IMR-90 (cell line): ENCODE measurements around the gene CRYBA1. TPM values are rescaled to one million over a fixed set of nuclear protein-coding genes. Genes with fewer than 3 reads are reported as not detected.

Experiments
- ATAC-seq: fragments of 200-7000 bp; cut with Tn5 transposase; 2 replicates; pipeline ENCODE4 v1.9.1; 2020; ENCODE audit warnings: low read depth, mild to moderate bottlenecking, moderate library complexity
- BruUV-seq: library from RNA; stranded (reverse); fragments of 400-500 nt; replicated peaks from 2 replicates; lab custom pipeline; 2021; lab: Mats Ljungman, UMichigan
- CTCF ChIA-PET: fragments of 300-600 bp; formaldehyde crosslinking; extraction: SDS; loops from one replicate; lab custom pipeline; 2021; ENCODE audit warnings: antibody characterized with exemption; lab: Yijun Ruan, JAX
- POLR2A ChIA-PET: fragments of 300-600 bp; sonication (Branson Sonifier 250); formaldehyde crosslinking; loops from one replicate; lab custom pipeline; 2022; ENCODE audit warnings: antibody characterized with exemption; ENCODE audit not compliant: unreplicated experiment; lab: Charles Lee
- DNase-seq: peaks from one replicate; pipeline ENCODE4 v3.0.0; 2013
- H2AFZ ChIP-seq: replicated peaks from 2 replicates; pipeline ENCODE3; 2013; ENCODE audit warnings: low read length, mild to moderate bottlenecking; ENCODE audit not compliant: poor library complexity
- H2AK5ac ChIP-seq: 2 replicates; pipeline ENCODE4 v1.6.1; 2013; ENCODE audit warnings: low read depth, low read length, inconsistent platforms
- H2AK9ac ChIP-seq: replicated peaks from 2 replicates; pipeline ENCODE3; 2013; ENCODE audit warnings: mild to moderate bottlenecking, low read depth, low read length, moderate library complexity; ENCODE audit not compliant: poor library complexity
- H2BK120ac ChIP-seq: 2 replicates; pipeline ENCODE4 v1.6.1; 2013; ENCODE audit warnings: low read depth, low read length, inconsistent platforms
- H2BK15ac ChIP-seq: 3 replicates; pipeline ENCODE4 v1.6.1; 2013; ENCODE audit warnings: low read depth, low read length, inconsistent platforms
- H2BK20ac ChIP-seq: 2 replicates; pipeline ENCODE4 v1.6.1; 2013; ENCODE audit warnings: low read depth, mild to moderate bottlenecking, inconsistent platforms, low read length, moderate library complexity
- H2BK5ac ChIP-seq: 2 replicates; pipeline ENCODE4 v1.6.1; 2013; ENCODE audit warnings: mild to moderate bottlenecking, low read depth, low read length, inconsistent platforms; ENCODE audit not compliant: poor library complexity, severe bottlenecking
- H3K14ac ChIP-seq: replicated peaks from 2 replicates; pipeline ENCODE4 v1.6.1; 2013; ENCODE audit warnings: low read depth, low read length, inconsistent platforms
- H3K18ac ChIP-seq: 2 replicates; pipeline ENCODE4 v1.6.1; 2013; ENCODE audit warnings: low read depth, low read length, control low read depth
- H3K23ac ChIP-seq: 2 replicates; pipeline ENCODE4 v1.6.1; 2013; ENCODE audit warnings: low read depth, low read length, inconsistent platforms
- H3K27ac ChIP-seq: 2 replicates; pipeline ENCODE4 v1.5.1; 2013; ENCODE audit warnings: mild to moderate bottlenecking, control low read depth, low read length; ENCODE audit not compliant: insufficient read depth
- H3K27me3 ChIP-seq: 2 replicates; pipeline ENCODE4 v1.6.1; 2013; ENCODE audit warnings: low read length; ENCODE audit not compliant: control insufficient read depth, insufficient read depth
- H3K36me3 ChIP-seq: 2 replicates; pipeline ENCODE4 v1.6.1; 2013; ENCODE audit warnings: low read length, mixed read lengths; ENCODE audit not compliant: control insufficient read depth, insufficient read depth
- H3K4ac ChIP-seq: 2 replicates; pipeline ENCODE4 v1.6.1; 2013; ENCODE audit warnings: low read depth, low read length, inconsistent platforms
- H3K4me1 ChIP-seq: 2 replicates; pipeline ENCODE4 v1.6.1; 2013; ENCODE audit warnings: low read length, mixed read lengths; ENCODE audit not compliant: control insufficient read depth, insufficient read depth
- H3K4me2 ChIP-seq: 2 replicates; pipeline ENCODE4 v1.6.1; 2013; ENCODE audit warnings: low read depth, mild to moderate bottlenecking, control low read depth, low read length, moderate library complexity
- H3K4me3 ChIP-seq: 2 replicates; pipeline ENCODE4 v1.5.1; 2013; ENCODE audit warnings: low read depth, mild to moderate bottlenecking, control low read depth, low read length, moderate library complexity; ENCODE audit not compliant: insufficient read depth
- H3K56ac ChIP-seq: 2 replicates; pipeline ENCODE4 v1.6.1; 2013; ENCODE audit warnings: low read length, inconsistent platforms; ENCODE audit not compliant: insufficient read depth; ENCODE audit errors: extremely low read depth
- H3K79me1 ChIP-seq, 2 experiments: 2 replicates each; pipeline ENCODE4 v1.6.1; 2013; ENCODE audit warnings: low read length in 2 of 2, inconsistent platforms in 1 of 2, low read depth in 1 of 2
- H3K9ac ChIP-seq: 2 replicates; pipeline ENCODE4 v1.6.1; 2013; ENCODE audit warnings: low read depth, low read length, control low read depth
- H3K9me1 ChIP-seq: 2 replicates; pipeline ENCODE4 v1.6.1; 2013; ENCODE audit warnings: low read length, inconsistent platforms; ENCODE audit not compliant: insufficient read depth
- H3K9me3 ChIP-seq: 2 replicates; pipeline ENCODE4 v1.6.1; 2013; ENCODE audit warnings: low read length; ENCODE audit not compliant: control insufficient read depth, insufficient read depth
- H4K20me1 ChIP-seq: 2 replicates; pipeline ENCODE4 v1.6.1; 2013; ENCODE audit warnings: low read length, inconsistent platforms; ENCODE audit not compliant: insufficient read depth
- H4K5ac ChIP-seq: 2 replicates; pipeline ENCODE4 v1.6.1; 2013; ENCODE audit warnings: mild to moderate bottlenecking, low read depth, low read length, control low read depth
- H4K8ac ChIP-seq, 2 experiments: 2 replicates each; pipeline ENCODE4 v1.6.1; 2013; ENCODE audit warnings: low read depth in 2 of 2, low read length in 2 of 2, control low read depth in 1 of 2, inconsistent platforms in 1 of 2
- H4K91ac ChIP-seq: 2 replicates; pipeline ENCODE4 v1.6.1; 2013; ENCODE audit warnings: low read depth, low read length, inconsistent platforms; ENCODE audit not compliant: insufficient read depth
- BHLHE40 ChIP-seq: fragments of 150-350 bp; IDR thresholded peaks from 2 replicates; pipeline ENCODE4 v1.6.1; 2016; ENCODE audit warnings: mild to moderate bottlenecking, low read depth, low read length
- CEBPB ChIP-seq: IDR thresholded peaks from 2 replicates; pipeline ENCODE4 v1.6.1; 2012; ENCODE audit warnings: low read depth, low read length, improper control_type of control experiment
- CTCF ChIP-seq: conservative IDR thresholded peaks from 2 replicates; pipeline ENCODE4 v1.5.1; 2012; ENCODE audit warnings: mild to moderate bottlenecking, low read depth, low read length, improper control_type of control experiment
- FOS ChIP-seq: fragments of 150-350 bp; IDR thresholded peaks from 2 replicates; pipeline ENCODE4 v1.6.1; 2016; ENCODE audit warnings: low read depth, low read length
- MAZ ChIP-seq: IDR thresholded peaks from 2 replicates; pipeline ENCODE4 v1.6.1; 2012; ENCODE audit warnings: low read depth, mild to moderate bottlenecking, low read length, improper control_type of control experiment, moderate library complexity, borderline replicate concordance
- MXI1 ChIP-seq: IDR thresholded peaks from 2 replicates; pipeline ENCODE4 v1.6.1; 2012; ENCODE audit warnings: low read depth, mild to moderate bottlenecking, low read length, moderate library complexity, borderline replicate concordance
- NFE2L2 ChIP-seq: fragments of 150-350 bp; IDR thresholded peaks from 2 replicates; pipeline ENCODE4 v1.6.1; 2016; ENCODE audit warnings: low read depth, mild to moderate bottlenecking, low read length
- POLR2A ChIP-seq: IDR thresholded peaks from 2 replicates; pipeline ENCODE4 v1.6.1; 2012; ENCODE audit warnings: mild to moderate bottlenecking, low read depth, low read length
- RCOR1 ChIP-seq: IDR thresholded peaks from 2 replicates; pipeline ENCODE4 v1.6.1; 2012; ENCODE audit warnings: mild to moderate bottlenecking, low read length, improper control_type of control experiment; ENCODE audit not compliant: insufficient replicate concordance
- RFX5 ChIP-seq: IDR thresholded peaks from 2 replicates; pipeline ENCODE4 v1.8.0; 2012; ENCODE audit warnings: low read depth, mild to moderate bottlenecking, low read length, moderate library complexity
- SMC3 ChIP-seq: fragments of 150-350 bp; IDR thresholded peaks from 2 replicates; pipeline ENCODE4 v1.6.1; 2016; ENCODE audit warnings: low read depth, mild to moderate bottlenecking, antibody characterized with exemption, low read length, moderate library complexity
- USF2 ChIP-seq: fragments of 150-350 bp; IDR thresholded peaks from 2 replicates; pipeline ENCODE4 v1.6.1; 2017; ENCODE audit warnings: mild to moderate bottlenecking, antibody characterized with exemption, low read length, low read depth
- WGBS, 2 experiments: methylation state at CpG; one replicate each; pipeline versions ENCODE4 v1.1.5 to v1.1.7; 2013; ENCODE audit warnings: missing lambda C conversion rate in 2 of 2; ENCODE audit not compliant: insufficient read length in 1 of 2; ENCODE audit errors: extremely low coverage in 2 of 2; 5-methylcytosine and 5-hydroxymethylcytosine counted together
- dilution Hi-C: fragments of 300-500 bp; cut with HindIII; formaldehyde crosslinking; loops from one replicate; pipeline ENCODE4 v1.14.3; 2018; ENCODE audit warnings: low sequenced_read_pairs; ENCODE audit not compliant: unreplicated experiment
- in situ Hi-C: fragments of 300-500 bp; cut with MboI; formaldehyde crosslinking; loops from 3 replicates; pipeline ENCODE4 v1.14.3; 2019; ENCODE audit warnings: low sequenced_read_pairs, inconsistent platforms, mixed read lengths
- intact Hi-C: fragments of 100-400 bp; cut with micrococcal nuclease; formaldehyde crosslinking; loops from 2 replicates; pipeline ENCODE4 v1.10.0; 2022
- polyA plus RNA-seq, 3 experiments: library from polyadenylated mRNA; depleted of rRNA; stranded (reverse); fragments of >200 nt; gene quantifications; 2 replicates each; pipeline ENCODE4 v1.2.3, GENCODE V29; 2012; ENCODE audit warnings: low replicate concordance in 1 of 3
- total RNA-seq: library from RNA; depleted of rRNA; stranded (reverse); fragments of >200 nt; gene quantifications from 2 replicates; pipeline ENCODE4 v1.2.3, GENCODE V29; 2012

CRYBA1 gene
- total and polyA plus RNA-seq, 2 of the 4 experiments (the other 2 are of a cell fraction): not detected

- peak; percentile 9; the same call in 1 of the 2 replicates for TF ChIP-seq USF2
- TF ChIP-seq CEBPB: no peak
- no peak for TF ChIP-seq RCOR1
Observed at GRCh38 chr17:29293890-29294579, 47.4 kb downstream of the CRYBA1 start, which contains the start of gene NUFIP2 (continued).

- H3K56ac ChIP-seq: peak overlapping the region; percentile 99
- no peak overlapping the region for H2AK9ac ChIP-seq
- H2BK20ac ChIP-seq: no peak overlapping the region
- no peaks in the 10 kb centered on the region for H3K9me1 ChIP-seq
- H3K4me3 ChIP-seq: peak overlapping the region; percentile 47
- peaks cover 2 to 7% of the 10 kb centered on the region in 2 experiments; a peak in 2 of 4 replicates for H3K79me1 ChIP-seq
- peak overlapping the region; percentile 93 for H3K27ac ChIP-seq
- no peaks in the 10 kb centered on the region for H3K27me3 ChIP-seq
- dilution Hi-C loops (no loop called here), intact Hi-C loops (loop anchor here (1.0 to 5.0 kb wide), 2 partner anchors 63 to 294 kb away; no protein-coding TSS in a partner anchor), in situ Hi-C loops (no loop called here)
- POLR2A ChIA-PET: interaction anchor here (0.5 to 1.3 kb wide), 4 partner anchors 13 to 146 kb away, joined by 3 to 4 read pairs (median 4); no protein-coding TSS in a partner anchor
- H3K4me2 ChIP-seq: peak overlapping the region; percentile 85
- H3K23ac ChIP-seq: peak overlapping the region; percentile 97; the same call in 1 of the 2 replicates
- peak overlapping the region; percentile 97 for H3K9ac ChIP-seq
- H2BK120ac ChIP-seq: 0 out of 2 replicates have a peak overlapping the region, but pooled peaks have one; percentile 89
- peak overlapping the region; percentile 95; the same call in 1 of the 2 replicates for H4K5ac ChIP-seq
- H3K4ac ChIP-seq: peak overlapping the region; percentile 98; the same call in 1 of the 2 replicates
- DNase-seq (no peak), ATAC-seq (no peak)
- H2AK5ac ChIP-seq: no peak overlapping the region
- 0 out of 3 replicates have a peak overlapping the region, but pooled peaks have one; percentile 79 for H2BK15ac ChIP-seq
- peak overlapping the region; percentile 55 to 99 for H4K8ac ChIP-seq
- peaks cover 40% of the 10 kb centered on the region for H4K20me1 ChIP-seq
- peak overlapping the region; percentile 99; the same call in 1 of the 2 replicates for H3K14ac ChIP-seq
- CTCF ChIA-PET: interaction anchor here (1.2 kb wide), 1 partner anchor 149 kb away, joined by 7 read pairs; no protein-coding TSS in a partner anchor
- no peaks in the 10 kb centered on the region for H3K9me3 ChIP-seq
- no peak overlapping the region for H4K91ac ChIP-seq
- H3K36me3 ChIP-seq: peaks cover 2% of the 10 kb centered on the region
- no CpG with 5 or more reads among the region's 2 CpGs for WGBS, 2 experiments
- peak overlapping the region; percentile 91 for H2BK5ac ChIP-seq
- H3K4me1 ChIP-seq: no peaks in the 10 kb centered on the region
- H2AFZ ChIP-seq: no peak overlapping the region
- no TSS peak for BruUV-seq
- peak overlapping the region; percentile 95; the same call in 1 of the 2 replicates for H3K18ac ChIP-seq
- TF ChIP-seq MAZ: no peak
- no peak for TF ChIP-seq SMC3
- no peak for TF ChIP-seq CEBPB
- TF ChIP-seq MXI1: no peak
- no peak for TF ChIP-seq NFE2L2
- no peak for TF ChIP-seq BHLHE40
- no peak for TF ChIP-seq RFX5
- no peak for TF ChIP-seq CTCF
- TF ChIP-seq FOS: no peak
- no peak for TF ChIP-seq POLR2A
- TF ChIP-seq USF2: no peak
Observed at GRCh38 chr17:29294580-29294900, 47.9 kb downstream of the CRYBA1 start.
